Liver (tissue), 9 donors: ENCODE measurements around the gene SH3PXD2A. TPM values are rescaled to one million over a fixed set of nuclear protein-coding genes. Genes with fewer than 3 reads are reported as not detected.

Source experiments
- DNase-seq: peaks from one replicate; pipeline ENCODE4 v3.0.0-alpha.2; 2017; ENCODE audit warnings: low spot score
- H3K27ac ChIP-seq, 2 donors: one replicate each; pipeline ENCODE4 v1.7.0; 2013; ENCODE audit warnings: inconsistent platforms in 2 of 2, low read length in 2 of 2, control low read depth in 1 of 2, low read depth in 1 of 2, mild to moderate bottlenecking in 1 of 2
- H3K27me3 ChIP-seq, 4 donors: one replicate each; pipeline versions ENCODE4 v1.6.1 to v1.7.0; 2013; ENCODE audit warnings: low read length in 3 of 4, inconsistent platforms in 1 of 4, mild to moderate bottlenecking in 1 of 4, moderate library complexity in 1 of 4; ENCODE audit not compliant: control insufficient read depth in 4 of 4, insufficient read depth in 4 of 4
- H3K36me3 ChIP-seq, 4 donors: one replicate each; pipeline versions ENCODE4 v1.6.1 to v1.7.0; 2013; ENCODE audit warnings: low read length in 3 of 4, mild to moderate bottlenecking in 3 of 4, low read depth in 1 of 4, moderate library complexity in 1 of 4; ENCODE audit not compliant: control insufficient read depth in 4 of 4, insufficient read depth in 3 of 4
- H3K4me1 ChIP-seq, 4 donors: one replicate each; pipeline versions ENCODE4 v1.6.1 to v1.7.0; 2013; ENCODE audit warnings: low read length in 3 of 4, mild to moderate bottlenecking in 3 of 4, moderate library complexity in 1 of 4; ENCODE audit not compliant: control insufficient read depth in 4 of 4, insufficient read depth in 4 of 4
- H3K4me3 ChIP-seq, 3 donors: one replicate each; pipeline versions ENCODE4 v1.6.1 to v1.7.0; 2013; ENCODE audit warnings: low read length in 3 of 3, control low read depth in 1 of 3, low read depth in 1 of 3, mild to moderate bottlenecking in 1 of 3
- H3K9ac ChIP-seq, 2 donors: one replicate each; pipeline ENCODE4 v1.7.0; 2013; ENCODE audit warnings: low read length in 2 of 2, mild to moderate bottlenecking in 2 of 2, moderate library complexity in 2 of 2, control low read depth in 1 of 2, low read depth in 1 of 2
- H3K9me3 ChIP-seq, 4 donors: one replicate each; pipeline versions ENCODE4 v1.6.1 to v1.7.0; 2013; ENCODE audit warnings: low read length in 3 of 4; ENCODE audit not compliant: control insufficient read depth in 4 of 4
- ATF3 ChIP-seq: IDR thresholded peaks from 2 replicates; pipeline ENCODE4 v1.6.1; 2016; ENCODE audit warnings: antibody characterized with exemption
- CTCF ChIP-seq: fragments of 150-350 bp; IDR thresholded peaks from 2 replicates; pipeline ENCODE4 v1.5.1; 2017; ENCODE audit warnings: improper control_type of control experiment, low read depth, low read length; ENCODE audit not compliant: missing input control
- FOXA2 ChIP-seq: IDR thresholded peaks from 2 replicates; pipeline ENCODE4 v1.6.1; 2016; ENCODE audit warnings: antibody characterized with exemption
- HNF4A ChIP-seq, 2 donors: conservative IDR thresholded peaks; 2 replicates each; pipeline ENCODE4 v1.6.1; 2016; ENCODE audit warnings: antibody characterized with exemption in 2 of 2, mild to moderate bottlenecking in 2 of 2
- JUND ChIP-seq, 2 donors: IDR thresholded peaks; 2 replicates each; pipeline ENCODE4 v1.6.1; 2016; ENCODE audit warnings: antibody characterized with exemption in 2 of 2
- NR2F2 ChIP-seq: IDR thresholded peaks from 2 replicates; pipeline ENCODE4 v1.6.1; 2016; ENCODE audit warnings: antibody characterized with exemption
- REST ChIP-seq: IDR thresholded peaks from 2 replicates; pipeline ENCODE4 v1.6.1; 2016; ENCODE audit warnings: antibody characterized with exemption, mild to moderate bottlenecking
- RXRA ChIP-seq, 2 donors: IDR thresholded peaks; 2 replicates each; pipeline ENCODE4 v1.6.1; 2017 to 2018; ENCODE audit warnings: antibody characterized with exemption in 2 of 2, mild to moderate bottlenecking in 1 of 2
- SP1 ChIP-seq: IDR thresholded peaks from 2 replicates; pipeline ENCODE4 v1.6.1; 2018; ENCODE audit warnings: antibody characterized with exemption, mild to moderate bottlenecking
- TAF1 ChIP-seq: conservative IDR thresholded peaks from 2 replicates; pipeline ENCODE4 v1.6.1; 2016; ENCODE audit warnings: antibody characterized with exemption, mild to moderate bottlenecking
- YY1 ChIP-seq: IDR thresholded peaks from 2 replicates; pipeline ENCODE4 v1.6.1; 2016; ENCODE audit warnings: antibody characterized with exemption, mild to moderate bottlenecking
- WGBS: extraction: QIAGEN DNeasy Blood & Tissue Kit; methylation state at CpG from one replicate; pipeline ENCODE4 v1.1.7; 2013; 5-methylcytosine and 5-hydroxymethylcytosine counted together
- polyA plus RNA-seq, 2 donors: library from polyadenylated mRNA; stranded (reverse) in 1 of 2; unstranded in 1 of 2; fragments of 200-250 nt in 1 of 2; fragments of >200 nt in 1 of 2; fragmentation: Nextera tagmentation in 1 of 2; extraction: Ambion mirVana in 1 of 2; gene quantifications; one replicate each; pipeline versions ENCODE4 v1.2.1 to v1.2.3, GENCODE V29; 2013 to 2015
- total RNA-seq, 2 donors: library from RNA; depleted of rRNA; stranded (reverse); fragments of >200 nt; gene quantifications; one replicate each; pipeline ENCODE4 v1.2.3, GENCODE V29; 2014
- donor health status: healthy.
- donor health status: healthy.
- donor health status: healthy.
- donor health status: healthy.
- donor health status: healthy.

Gene SH3PXD2A
- total and polyA plus RNA-seq, 4 donors = 0.82 to 5.5 (median 3.9) TPM

DNA sequence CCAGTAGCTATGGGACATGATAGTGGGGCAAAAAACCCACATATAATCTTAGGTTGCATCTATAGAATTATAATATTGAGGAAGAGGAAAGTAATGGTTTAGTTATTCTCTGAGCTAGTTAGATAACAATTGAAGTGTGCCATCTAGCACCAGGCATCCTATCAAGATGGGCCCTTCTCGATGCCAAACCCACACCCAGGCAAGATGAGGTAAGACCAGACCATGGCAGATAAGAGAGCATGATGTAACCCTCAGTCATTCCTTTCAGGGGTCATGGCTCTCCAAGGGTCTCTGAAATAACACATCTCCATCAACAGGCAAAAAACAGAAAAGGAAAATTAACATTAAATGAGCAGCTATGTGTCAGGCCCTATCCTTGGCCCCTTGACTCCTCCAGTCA is 128.7 kb downstream of the SH3PXD2A start:
- Histone ChIP-seq H3K4me1 (no peaks in the 10 kb centered on the region), H3K9me3 (no peaks in the 10 kb centered on the region), H3K27ac (no peak overlapping the region), H3K4me3 (no peak overlapping the region), H3K9ac (no peak overlapping the region), H3K36me3 (peaks cover 0 to 7% (median 2%) of the 10 kb centered on the region in 4 donors), H3K27me3 (no peaks in the 10 kb centered on the region)
- no peak for DNase-seq
- WGBS = 69% methylated on average over 1 of the region's 1 CpG
- TF ChIP-seq ATF3 (no peak), JUND (IDR thresholded peaks at IDR 0.05) (no peak), TAF1 (no peak), FOXA2 (no peak), HNF4A (conservative IDR thresholded peaks at IDR 0.05) (no peak), CTCF (no peak)

- 97% methylated on average over 5 of the region's 5 CpGs for WGBS
- no peaks in the 10 kb centered on the region for H3K4me1 ChIP-seq
- no peak for DNase-seq
- H3K9ac ChIP-seq = no peak overlapping the region
- H3K4me3 ChIP-seq = no peak overlapping the region
- H3K27me3 ChIP-seq = no peaks in the 10 kb centered on the region
- H3K36me3 ChIP-seq = peaks cover 0 to 7% (median 2%) of the 10 kb centered on the region in 4 donors
- H3K9me3 ChIP-seq = no peaks in the 10 kb centered on the region
- no peak overlapping the region for H3K27ac ChIP-seq
- TF ChIP-seq REST (no peak), SP1 (no peak), FOXA2 (no peak), TAF1 (no peak), YY1 (no peak), NR2F2 (no peak), CTCF (no peak), JUND (IDR thresholded peaks at IDR 0.05) (no peak), HNF4A (conservative IDR thresholded peaks at IDR 0.05) (no peak), RXRA (IDR thresholded peaks at IDR 0.05) (no peak)
Observed at GRCh38 chr10:103725242-103725641, 130.1 kb downstream of the SH3PXD2A start.
